Adrenal gland (tissue), 12 donors: Measurements from ENCODE around the gene MALRD1. TPM values are rescaled to one million over a fixed set of nuclear protein-coding genes. Genes with fewer than 3 reads are reported as not detected.

Source experiments
- DNase-seq, 7 donors: peaks; one replicate each; pipeline ENCODE4 v3.0.0-alpha.2; 2019 to 2020
- H3K27ac ChIP-seq, 5 donors: fragments of 200-600 bp; sonication (generic) in 4 of 5; 1 replicate in 3 of 5; 2 replicates in 2 of 5; pipeline versions ENCODE4 v1.5.1 to v1.8.0; 2016 to 2020; ENCODE audit warnings: mild to moderate bottlenecking in 1 of 5
- H3K27me3 ChIP-seq: fragments of 200-600 bp; 2 replicates; pipeline ENCODE4 v1.8.0; 2021
- H3K36me3 ChIP-seq, 2 donors: fragments of 200-600 bp; replicated peaks in 1 of 2; 1 replicate in 1 of 2; 2 replicates in 1 of 2; pipeline versions ENCODE4 v1.5.1 to v1.8.0; 2018 to 2022
- H3K4me1 ChIP-seq, 2 donors: fragments of 200-600 bp; replicated peaks in 1 of 2; 1 replicate in 1 of 2; 2 replicates in 1 of 2; pipeline versions ENCODE4 v1.5.1 to v1.8.0; 2018 to 2021
- H3K4me3 ChIP-seq, 4 donors: fragments of 200-600 bp; sonication (generic) in 3 of 4; one replicate each; pipeline ENCODE4 v1.5.1; 2016 to 2018
- H3K9me3 ChIP-seq, 3 donors: fragments of 200-600 bp; sonication (generic) in 1 of 3; replicated peaks in 1 of 3; 1 replicate in 2 of 3; 2 replicates in 1 of 3; pipeline versions ENCODE4 v1.5.1 to v1.8.0; 2016 to 2021
- POLR2A ChIP-seq, 2 donors: fragments of 450-650 bp; IDR thresholded peaks; one replicate each; pipeline ENCODE4 v1.6.1; 2017; ENCODE audit warnings: antibody characterized with exemption in 2 of 2, mild to moderate bottlenecking in 2 of 2, moderate library complexity in 1 of 2
- WGBS, 4 donors: extraction: QIAGEN DNeasy Blood & Tissue Kit in 2 of 4; methylation state at CpG; one replicate each; pipeline versions ENCODE4 v1.1.5 to v1.1.7; 2013 to 2017; 5-methylcytosine and 5-hydroxymethylcytosine counted together
- intact Hi-C, 2 donors: fragments of 100-400 bp; cut with DNase I; formaldehyde crosslinking; loops; one replicate each; pipeline versions ENCODE4 v1.14.1 to v1.15.0; 2022 to 2023
- polyA plus RNA-seq, 3 donors: library from polyadenylated mRNA; stranded (reverse); fragments of 200-250 nt in 2 of 3; fragments of 350-450 nt in 1 of 3; fragmentation: Illumina TruSeq in 1 of 3; extraction: RNeasy Lipid Tissue Mini Kit (QIAGEN cat#74804) in 1 of 3; gene quantifications; one replicate each; pipeline ENCODE4 v1.2.3, GENCODE V29; 2013 to 2014
- total RNA-seq, 9 donors: library from RNA; depleted of rRNA in 4 of 9; stranded (reverse); fragments of >200 nt in 4 of 9; fragments of 120-200 nt in 1 of 9; fragmentation: NEBNext Ultra II Directional in 1 of 9; extraction: Animal tissue kit (Norgen Biotek cat#: 25700) in 1 of 9; gene quantifications; one replicate each; pipeline versions ENCODE4 v1.1.0 to v1.2.4, GENCODE V29; 2013 to 2023
- TF ChIP-seq, protein P1 (sequence below), 6 experiments: fragments of 450-650 bp in 4 of 6; fragments of 200-600 bp in 2 of 6; sonication (generic) in 1 of 6; IDR thresholded peaks; 1 replicate in 5 of 6; 2 replicates in 1 of 6; pipeline versions ENCODE4 v1.5.1 to v1.8.0; 2016 to 2021; ENCODE audit warnings: antibody characterized with exemption in 6 of 6, mild to moderate bottlenecking in 2 of 6, moderate library complexity in 1 of 6
- donor health status: healthy with polysubstance abuse.
- donor health status: Bipolar disorder and iron deficiency.
- donor health status: DM: yes; HTN: yes; CAD: no.
- donor health status: DM: no; HTN: no; CAD: no.
- donor health status: DM: no; HTN: no; CAD: no.
- donor health status: DM: yes; HTN: yes; CAD: no.

Gene MALRD1
- total and polyA plus RNA-seq, 12 donors = 0.48 to 6.2 (median 1.9) TPM

DNA sequence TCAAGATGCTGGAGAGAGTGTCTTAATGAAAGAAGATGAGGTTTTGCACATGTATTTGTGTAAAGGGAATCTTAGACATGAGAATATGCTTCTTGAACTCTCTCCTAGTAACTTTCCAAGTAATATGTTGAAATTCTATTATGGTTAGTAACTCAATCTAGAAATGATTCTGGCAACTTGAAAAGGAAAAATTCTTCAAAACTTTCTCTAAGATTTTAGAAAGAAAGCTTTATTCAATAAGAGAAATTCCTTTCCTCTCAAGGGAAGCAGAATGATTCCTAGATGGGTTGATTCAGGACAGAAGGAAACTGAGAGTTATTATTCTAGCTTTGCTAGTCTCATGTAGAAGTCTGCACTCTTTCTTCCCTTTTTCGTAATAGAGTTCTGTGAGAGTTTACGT, 403.3 kb downstream of the MALRD1 start:
- intact Hi-C loops = no loop called here
- H3K36me3 ChIP-seq = no peaks in the 10 kb centered on the region
- H3K27ac ChIP-seq = no peak overlapping the region
- no peak for DNase-seq
- no peaks in the 10 kb centered on the region for H3K27me3 ChIP-seq
- H3K4me3 ChIP-seq = no peak overlapping the region
- H3K9me3 ChIP-seq = no peaks in the 10 kb centered on the region
- WGBS, 4 donors = 69 to 84% (median 82%) methylated on average over 2 of the region's 2 CpGs
- TF ChIP-seq POLR2A (IDR thresholded peaks at IDR 0.05) = no peak
- TF ChIP-seq, protein P1, sequence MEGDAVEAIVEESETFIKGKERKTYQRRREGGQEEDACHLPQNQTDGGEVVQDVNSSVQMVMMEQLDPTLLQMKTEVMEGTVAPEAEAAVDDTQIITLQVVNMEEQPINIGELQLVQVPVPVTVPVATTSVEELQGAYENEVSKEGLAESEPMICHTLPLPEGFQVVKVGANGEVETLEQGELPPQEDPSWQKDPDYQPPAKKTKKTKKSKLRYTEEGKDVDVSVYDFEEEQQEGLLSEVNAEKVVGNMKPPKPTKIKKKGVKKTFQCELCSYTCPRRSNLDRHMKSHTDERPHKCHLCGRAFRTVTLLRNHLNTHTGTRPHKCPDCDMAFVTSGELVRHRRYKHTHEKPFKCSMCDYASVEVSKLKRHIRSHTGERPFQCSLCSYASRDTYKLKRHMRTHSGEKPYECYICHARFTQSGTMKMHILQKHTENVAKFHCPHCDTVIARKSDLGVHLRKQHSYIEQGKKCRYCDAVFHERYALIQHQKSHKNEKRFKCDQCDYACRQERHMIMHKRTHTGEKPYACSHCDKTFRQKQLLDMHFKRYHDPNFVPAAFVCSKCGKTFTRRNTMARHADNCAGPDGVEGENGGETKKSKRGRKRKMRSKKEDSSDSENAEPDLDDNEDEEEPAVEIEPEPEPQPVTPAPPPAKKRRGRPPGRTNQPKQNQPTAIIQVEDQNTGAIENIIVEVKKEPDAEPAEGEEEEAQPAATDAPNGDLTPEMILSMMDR (IDR thresholded peaks at IDR 0.05) = no peak
- H3K4me1 ChIP-seq = no peaks in the 10 kb centered on the region

DNA sequence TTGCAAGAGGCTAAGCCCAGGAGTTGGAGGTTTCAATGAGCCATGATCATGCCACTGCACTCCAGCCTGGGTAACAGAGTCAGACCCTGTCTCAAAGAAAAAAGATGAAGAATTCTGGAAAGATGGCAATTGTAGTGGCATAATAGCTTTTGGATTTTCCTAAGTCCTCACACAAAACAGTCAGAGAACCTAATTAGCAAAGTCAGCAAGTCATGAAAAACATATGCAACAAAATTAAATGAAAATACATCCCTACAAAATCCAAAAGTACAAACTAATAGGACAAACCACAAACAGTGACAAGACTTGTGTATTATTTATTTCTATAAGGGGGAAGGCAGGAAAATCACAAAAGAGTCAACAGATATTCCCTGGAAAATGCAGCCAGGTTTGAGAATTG, 405.4 kb downstream of the MALRD1 start:
- TF ChIP-seq POLR2A (IDR thresholded peaks at IDR 0.05) = no peak
- TF ChIP-seq, protein P1 (IDR thresholded peaks at IDR 0.05) = no peak

DNA sequence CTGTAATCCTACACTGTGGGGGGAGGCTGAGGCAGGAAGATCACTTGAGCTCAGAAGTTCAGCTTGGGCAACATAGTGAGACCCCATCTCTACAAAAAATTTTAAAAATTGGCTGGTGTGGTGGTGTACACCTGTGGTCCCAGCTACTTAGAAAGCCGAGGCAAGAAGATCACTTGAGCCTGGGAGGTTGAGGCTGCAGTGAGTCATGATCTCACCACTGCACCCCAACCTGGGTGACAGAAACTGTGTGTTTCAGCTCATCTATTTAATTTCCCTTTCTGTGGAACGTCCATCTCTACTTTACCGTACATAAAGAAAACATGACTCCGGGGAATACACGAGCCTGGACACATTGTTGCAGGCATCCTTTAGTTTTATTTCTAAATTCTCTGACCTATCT, 413.0 kb downstream of the MALRD1 start:
- intact Hi-C loops = no loop called here
- WGBS, 4 donors = 83 to 90% (median 87%) methylated on average over 5 of the region's 5 CpGs
- no peaks in the 10 kb centered on the region for H3K9me3 ChIP-seq
- no peak for DNase-seq
- no peak for TF ChIP-seq POLR2A (IDR thresholded peaks at IDR 0.05)
- TF ChIP-seq, protein P1 (IDR thresholded peaks at IDR 0.05) = no peak
- H3K27ac ChIP-seq = no peak overlapping the region
- H3K36me3 ChIP-seq = no peaks in the 10 kb centered on the region
- no peaks in the 10 kb centered on the region for H3K4me1 ChIP-seq
- no peaks in the 10 kb centered on the region for H3K27me3 ChIP-seq
- H3K4me3 ChIP-seq = no peak overlapping the region

More for the DNA sequence above, 405.4 kb downstream of the MALRD1 start:
- Histone ChIP-seq H3K27me3 (no peaks in the 10 kb centered on the region), H3K4me1 (no peaks in the 10 kb centered on the region), H3K9me3 (no peaks in the 10 kb centered on the region), H3K36me3 (no peaks in the 10 kb centered on the region), H3K27ac (no peak overlapping the region), H3K4me3 (no peak overlapping the region)
- intact Hi-C loops = no loop called here
- DNase-seq = no peak

DNA sequence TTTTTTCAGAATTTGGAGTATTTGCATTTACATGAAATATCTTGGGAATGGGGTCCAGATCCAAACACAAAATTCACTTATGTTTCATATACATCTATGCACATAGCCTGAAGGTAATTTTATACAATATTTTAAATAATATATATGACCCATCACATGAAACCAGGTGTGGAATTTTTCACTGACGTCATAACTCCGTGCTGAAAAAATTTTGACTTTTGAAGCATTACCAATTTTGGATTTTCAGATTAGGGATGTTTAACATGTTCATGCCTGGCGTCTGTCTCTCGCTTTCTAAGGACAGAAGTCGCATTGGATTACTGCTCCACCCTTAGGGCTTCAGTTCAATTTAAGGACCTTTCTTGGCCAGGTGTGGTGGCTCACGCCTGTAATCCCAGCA, 418.1 kb downstream of the MALRD1 start:
- TF ChIP-seq POLR2A (IDR thresholded peaks at IDR 0.05) = no peak
- TF ChIP-seq, protein P1 (IDR thresholded peaks at IDR 0.05) = no peak
- H3K9me3 ChIP-seq = no peaks in the 10 kb centered on the region
- H3K36me3 ChIP-seq = no peaks in the 10 kb centered on the region
- 92 to 95% (median 93%) methylated on average over 6 of the region's 6 CpGs for WGBS, 4 donors
- DNase-seq = no peak
- H3K4me1 ChIP-seq = no peaks in the 10 kb centered on the region
- H3K27me3 ChIP-seq = no peaks in the 10 kb centered on the region
- no peak overlapping the region for H3K4me3 ChIP-seq
- no peak overlapping the region for H3K27ac ChIP-seq
- intact Hi-C loops = no loop called here
